ENCODE measurements around the gene RAB11FIP2. TPM values are rescaled to one million over a fixed set of nuclear protein-coding genes. Genes with fewer than 3 reads are reported as not detected.

RAB11FIP2 gene
- total RNA-seq, 1 donor from 2014 or later: 22.7 TPM

DNA sequence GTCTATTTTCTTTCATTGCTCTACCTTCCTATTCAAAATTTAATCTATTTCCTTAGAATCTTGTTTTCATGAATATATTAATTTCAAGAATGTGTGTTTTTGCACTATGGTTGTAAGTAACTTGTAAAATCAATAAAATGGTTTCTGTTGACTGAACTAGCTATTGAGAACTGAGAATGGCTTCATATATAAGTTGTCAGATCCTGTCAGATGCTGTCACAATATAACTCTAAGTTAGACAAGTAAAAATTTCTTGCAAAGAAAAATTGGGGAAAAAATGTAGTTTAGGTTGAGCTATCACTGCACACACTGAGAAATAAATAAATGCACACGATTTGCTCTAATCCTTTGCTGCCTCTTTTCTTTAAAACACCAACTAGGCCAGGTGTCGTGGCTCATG is 89.8 kb downstream of the RAB11FIP2 start:
- DNase-seq (ENCODE audit: low read depth): no peak
- TF ChIP-seq, protein P1, sequence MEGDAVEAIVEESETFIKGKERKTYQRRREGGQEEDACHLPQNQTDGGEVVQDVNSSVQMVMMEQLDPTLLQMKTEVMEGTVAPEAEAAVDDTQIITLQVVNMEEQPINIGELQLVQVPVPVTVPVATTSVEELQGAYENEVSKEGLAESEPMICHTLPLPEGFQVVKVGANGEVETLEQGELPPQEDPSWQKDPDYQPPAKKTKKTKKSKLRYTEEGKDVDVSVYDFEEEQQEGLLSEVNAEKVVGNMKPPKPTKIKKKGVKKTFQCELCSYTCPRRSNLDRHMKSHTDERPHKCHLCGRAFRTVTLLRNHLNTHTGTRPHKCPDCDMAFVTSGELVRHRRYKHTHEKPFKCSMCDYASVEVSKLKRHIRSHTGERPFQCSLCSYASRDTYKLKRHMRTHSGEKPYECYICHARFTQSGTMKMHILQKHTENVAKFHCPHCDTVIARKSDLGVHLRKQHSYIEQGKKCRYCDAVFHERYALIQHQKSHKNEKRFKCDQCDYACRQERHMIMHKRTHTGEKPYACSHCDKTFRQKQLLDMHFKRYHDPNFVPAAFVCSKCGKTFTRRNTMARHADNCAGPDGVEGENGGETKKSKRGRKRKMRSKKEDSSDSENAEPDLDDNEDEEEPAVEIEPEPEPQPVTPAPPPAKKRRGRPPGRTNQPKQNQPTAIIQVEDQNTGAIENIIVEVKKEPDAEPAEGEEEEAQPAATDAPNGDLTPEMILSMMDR (IDR thresholded peaks at IDR 0.05; ENCODE audit: insufficient read depth, low read length, poor library complexity, severe bottlenecking): no peak
- H3K4me3 ChIP-seq (ENCODE audit: low read depth, low read length): no peak overlapping the region
- H3K36me3 ChIP-seq (ENCODE audit: control insufficient read depth, insufficient read depth, low read length): no peaks in the 10 kb centered on the region
- H3K27me3 ChIP-seq (ENCODE audit: control insufficient read depth, insufficient read depth, low read length): no peaks in the 10 kb centered on the region

DNA sequence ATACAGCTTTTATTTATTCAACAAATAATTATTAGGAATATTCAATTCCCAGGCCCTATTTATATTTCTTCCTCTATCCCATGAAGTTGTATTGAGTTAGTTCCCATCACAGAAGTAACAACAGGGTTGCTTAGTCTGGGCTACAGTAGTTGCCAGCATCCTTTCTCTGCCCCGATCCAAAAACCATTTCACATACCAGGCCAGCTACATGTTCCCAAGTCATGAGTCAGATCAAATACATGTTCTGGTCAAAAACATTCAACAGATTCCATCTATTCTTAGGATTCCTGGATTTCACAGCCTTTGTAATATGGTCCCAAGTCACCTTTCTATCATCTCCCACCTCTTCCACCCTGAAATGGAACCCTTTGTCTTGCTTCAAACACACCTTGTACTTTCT is 91.6 kb downstream of the RAB11FIP2 start:
- no peak overlapping the region for H3K4me3 ChIP-seq (ENCODE audit: low read depth, low read length)
- no peaks in the 10 kb centered on the region for H3K36me3 ChIP-seq (ENCODE audit: control insufficient read depth, insufficient read depth, low read length)
- DNase-seq (ENCODE audit: low read depth): no peak
- no peaks in the 10 kb centered on the region for H3K27me3 ChIP-seq (ENCODE audit: control insufficient read depth, insufficient read depth, low read length)
- TF ChIP-seq, protein P1 (IDR thresholded peaks at IDR 0.05; ENCODE audit: insufficient read depth, low read length, poor library complexity, severe bottlenecking): no peak

All from kidney epithelial cell (primary cell).